B cell (primary cell): ENCODE data around the gene ANKRD34A. TPM values are rescaled to one million over a fixed set of nuclear protein-coding genes. Genes with fewer than 3 reads are reported as not detected.

ENCODE experiments used
- ATAC-seq: fragments of 200-7000 bp; cut with Tn5 transposase; one replicate; pipeline ENCODE4 v1.10.0; 2021; ENCODE audit warnings: low read depth, mild to moderate bottlenecking, moderate number of reproducible peaks, moderate library complexity
- CTCF ChIA-PET: fragments of 350-600 bp; sonication (Branson Sonifier 250); formaldehyde crosslinking; loops from one replicate; lab custom pipeline; 2021; ENCODE audit warnings: antibody characterized with exemption, inconsistent platforms; lab: Charles Lee
- POLR2A ChIA-PET: fragments of 350-600 bp; sonication (Branson Sonifier 250); formaldehyde crosslinking; loops from one replicate; lab custom pipeline; 2021; ENCODE audit warnings: antibody characterized with exemption; lab: Charles Lee
- DNase-seq: peaks from one replicate; pipeline ENCODE4 v3.0.0; 2013
- H2AFZ ChIP-seq: 2 replicates; pipeline ENCODE4 v1.6.1; 2012; ENCODE audit warnings: mild to moderate bottlenecking, low read depth, low read length; ENCODE audit not compliant: insufficient read depth, poor library complexity, severe bottlenecking
- H3K27ac ChIP-seq, 2 donors: 1 replicate in 1 of 2; 2 replicates in 1 of 2; pipeline ENCODE4 v1.5.1; 2012 to 2013; ENCODE audit warnings: low read length in 2 of 2, mild to moderate bottlenecking in 2 of 2, moderate library complexity in 1 of 2
- H3K27me3 ChIP-seq, 4 experiments: fragments of 200-600 bp in 1 of 4; sonication (generic) in 1 of 4; replicated peaks in 1 of 4; 1 replicate in 2 of 4; 2 replicates in 2 of 4; pipeline versions ENCODE4 v1.6.1 to v1.7.0; 2013 to 2016; ENCODE audit warnings: low read length in 3 of 4, mild to moderate bottlenecking in 2 of 4, mixed read lengths in 1 of 4, moderate library complexity in 1 of 4; ENCODE audit not compliant: insufficient read depth in 4 of 4, control insufficient read depth in 3 of 4; ENCODE audit errors: control extremely low read depth in 1 of 4
- H3K36me3 ChIP-seq, 2 experiments: replicated peaks in 1 of 2; 1 replicate in 1 of 2; 2 replicates in 1 of 2; pipeline versions ENCODE4 v1.6.1 to v1.7.1; 2013; ENCODE audit warnings: low read length in 1 of 2; ENCODE audit not compliant: insufficient read depth in 2 of 2, control insufficient read depth in 1 of 2; ENCODE audit errors: control extremely low read depth in 1 of 2, extremely low read depth in 1 of 2
- H3K4me1 ChIP-seq, 2 donors: fragments of 200-600 bp in 1 of 2; sonication (generic) in 1 of 2; 1 replicate in 1 of 2; 2 replicates in 1 of 2; pipeline versions ENCODE4 v1.5.1 to v1.6.1; 2013 to 2017; ENCODE audit warnings: low read length in 2 of 2; ENCODE audit not compliant: control insufficient read depth in 2 of 2, insufficient read depth in 2 of 2
- H3K4me2 ChIP-seq: replicated peaks from 2 replicates; pipeline ENCODE3; 2012; ENCODE audit warnings: mild to moderate bottlenecking, low read depth, low read length; ENCODE audit not compliant: poor library complexity, severe bottlenecking
- H3K4me3 ChIP-seq, 5 experiments: fragments of 200-600 bp in 1 of 5; sonication (generic) in 1 of 5; 1 replicate in 3 of 5; 2 replicates in 2 of 5; pipeline versions ENCODE4 v1.5.1 to v1.7.0; 2011 to 2016; ENCODE audit warnings: low read length in 4 of 5, mild to moderate bottlenecking in 4 of 5, low read depth in 2 of 5, control low read depth in 1 of 5, moderate library complexity in 1 of 5; ENCODE audit not compliant: insufficient read depth in 1 of 5; ENCODE audit errors: control extremely low read depth in 1 of 5, extremely low read depth in 1 of 5
- H3K79me2 ChIP-seq: fragments of 200-600 bp; sonication (generic); one replicate; pipeline ENCODE4 v1.6.0; 2016; ENCODE audit warnings: low read length; ENCODE audit not compliant: control insufficient read depth, insufficient read depth
- H3K9ac ChIP-seq: fragments of 200-600 bp; sonication (generic); 2 replicates; pipeline ENCODE4 v1.6.1; 2017; ENCODE audit warnings: mild to moderate bottlenecking, low read length, moderate library complexity
- H3K9me3 ChIP-seq, 3 donors: one replicate each; pipeline versions ENCODE4 v1.6.1 to v1.7.1; 2013; ENCODE audit warnings: low read length in 2 of 3; ENCODE audit not compliant: control insufficient read depth in 2 of 3, insufficient read depth in 1 of 3; ENCODE audit errors: control extremely low read depth in 1 of 3
- H4K20me1 ChIP-seq: 2 replicates; pipeline ENCODE4 v1.6.0; 2012; ENCODE audit warnings: mild to moderate bottlenecking, low read length; ENCODE audit not compliant: insufficient read depth, control insufficient read depth, poor library complexity, severe bottlenecking
- H3K27ac Mint-ChIP-seq: one replicate; pipeline ENCODE4 v1.8.0; 2021; ENCODE audit warnings: mixed read lengths
- H3K27me3 Mint-ChIP-seq: one replicate; pipeline ENCODE4 v1.8.0; 2021; ENCODE audit warnings: mixed read lengths
- H3K4me1 Mint-ChIP-seq: one replicate; pipeline ENCODE4 v1.8.0; 2021; ENCODE audit warnings: mixed read lengths
- H3K4me3 Mint-ChIP-seq: one replicate; pipeline ENCODE4 v1.8.0; 2021; ENCODE audit warnings: mixed read lengths
- H3K9me3 Mint-ChIP-seq: one replicate; pipeline ENCODE4 v1.8.0; 2022; ENCODE audit warnings: mixed read lengths; ENCODE audit not compliant: insufficient read depth
- EZH2 ChIP-seq: IDR thresholded peaks from 2 replicates; pipeline ENCODE4 v1.6.1; 2012; ENCODE audit warnings: borderline replicate concordance, low read depth, mild to moderate bottlenecking, moderate library complexity, low read length; ENCODE audit not compliant: insufficient read depth, poor library complexity, severe bottlenecking
- WGBS: methylation state at CpG from one replicate; pipeline ENCODE4 v1.1.5; 2013; ENCODE audit warnings: missing lambda C conversion rate; ENCODE audit not compliant: insufficient coverage; 5-methylcytosine and 5-hydroxymethylcytosine counted together
- intact Hi-C: fragments of 100-400 bp; cut with micrococcal nuclease; formaldehyde crosslinking; loops from one replicate; pipeline ENCODE4 v1.10.0; 2022
- polyA plus RNA-seq: library from polyadenylated mRNA; depleted of rRNA; stranded (reverse); fragments of >200 nt; gene quantifications from 2 replicates; pipeline ENCODE4 v1.2.3, GENCODE V29; 2012
- total RNA-seq, 2 donors: library from RNA; stranded (reverse); fragments of 120-200 nt in 1 of 2; gene quantifications; 1 replicate in 1 of 2; 2 replicates in 1 of 2; pipeline versions ENCODE4 v1.2.3 to v1.2.4, GENCODE V29; 2013 to 2022
- TF ChIP-seq, protein P1 (sequence below): fragments of 200-600 bp; IDR thresholded peaks from one replicate; pipeline ENCODE4 v1.8.0; 2022; ENCODE audit warnings: antibody characterized with exemption, mild to moderate bottlenecking

ANKRD34A gene
- total and polyA plus RNA-seq, 2 donors (not counting 1 experiment from before 2014, with no cell fraction given), result 0.86 to 1.8 TPM

GRCh38 chr1:145983960-145984830 lies 19.8 kb upstream of the ANKRD34A start:
- peak overlapping the region; percentile 93 for H3K27ac Mint-ChIP-seq
- no peak overlapping the region for H3K9ac ChIP-seq
- H3K9me3 ChIP-seq, result no peaks in the 10 kb centered on the region
- no peaks in the 10 kb centered on the region for H3K9me3 Mint-ChIP-seq
- peaks cover 79% of the 10 kb centered on the region in 2 donors for H3K4me1 ChIP-seq
- no peak overlapping the region for H3K4me3 ChIP-seq
- ChIA-PET POLR2A (interaction anchor here (0.8 to 6.4 kb wide), 4 partner anchors 10 to 19 kb away, joined by 3 to 43 read pairs (median 5); partner anchors contain the start of gene TXNIP), CTCF (interaction anchor here (0.8 to 14.8 kb wide), 4 partner anchors 10 to 54 kb away, joined by 3 to 361 read pairs (median 171); partner anchors contain the start of gene TXNIP)
- H3K27me3 Mint-ChIP-seq, result no peaks in the 10 kb centered on the region
- ATAC-seq (no peak), DNase-seq (no peak)
- no peaks in the 10 kb centered on the region for H3K36me3 ChIP-seq
- WGBS, result 54% methylated on average over 5 of the region's 12 CpGs
- intact Hi-C loops, result no loop called here
- peaks cover 66% of the 10 kb centered on the region for H3K4me1 Mint-ChIP-seq
- H2AFZ ChIP-seq, result no peak overlapping the region
- TF ChIP-seq, protein P1, sequence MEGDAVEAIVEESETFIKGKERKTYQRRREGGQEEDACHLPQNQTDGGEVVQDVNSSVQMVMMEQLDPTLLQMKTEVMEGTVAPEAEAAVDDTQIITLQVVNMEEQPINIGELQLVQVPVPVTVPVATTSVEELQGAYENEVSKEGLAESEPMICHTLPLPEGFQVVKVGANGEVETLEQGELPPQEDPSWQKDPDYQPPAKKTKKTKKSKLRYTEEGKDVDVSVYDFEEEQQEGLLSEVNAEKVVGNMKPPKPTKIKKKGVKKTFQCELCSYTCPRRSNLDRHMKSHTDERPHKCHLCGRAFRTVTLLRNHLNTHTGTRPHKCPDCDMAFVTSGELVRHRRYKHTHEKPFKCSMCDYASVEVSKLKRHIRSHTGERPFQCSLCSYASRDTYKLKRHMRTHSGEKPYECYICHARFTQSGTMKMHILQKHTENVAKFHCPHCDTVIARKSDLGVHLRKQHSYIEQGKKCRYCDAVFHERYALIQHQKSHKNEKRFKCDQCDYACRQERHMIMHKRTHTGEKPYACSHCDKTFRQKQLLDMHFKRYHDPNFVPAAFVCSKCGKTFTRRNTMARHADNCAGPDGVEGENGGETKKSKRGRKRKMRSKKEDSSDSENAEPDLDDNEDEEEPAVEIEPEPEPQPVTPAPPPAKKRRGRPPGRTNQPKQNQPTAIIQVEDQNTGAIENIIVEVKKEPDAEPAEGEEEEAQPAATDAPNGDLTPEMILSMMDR, result no peak
- TF ChIP-seq EZH2, result no peak
- no peaks in the 10 kb centered on the region for H4K20me1 ChIP-seq
- H3K4me2 ChIP-seq, result peak overlapping the region; percentile 31
- H3K27ac ChIP-seq, result peak overlapping the region; percentile 43 to 97
- no peaks in the 10 kb centered on the region for H3K27me3 ChIP-seq
- H3K4me3 Mint-ChIP-seq, result peak overlapping the region; percentile 49
- H3K79me2 ChIP-seq, result peaks cover 40% of the 10 kb centered on the region
